CD14-positive monocyte (primary cell): ENCODE data around the gene LSG1. TPM values are rescaled to one million over a fixed set of nuclear protein-coding genes. Genes with fewer than 3 reads are reported as not detected.

Experiments
- DNase-seq, 3 donors: peaks; one replicate each; pipeline ENCODE4 v3.0.0-alpha.2; 2011 to 2022
- H2AFZ ChIP-seq: 2 replicates; pipeline ENCODE4 v1.6.0; 2012; ENCODE audit warnings: mild to moderate bottlenecking, low read depth, low read length, inconsistent platforms; ENCODE audit not compliant: insufficient read depth, poor library complexity, severe bottlenecking
- H3K27ac ChIP-seq, 2 donors: 1 replicate in 1 of 2; 2 replicates in 1 of 2; pipeline ENCODE4 v1.5.1; 2012 to 2013; ENCODE audit warnings: low read length in 2 of 2, control low read depth in 1 of 2, inconsistent platforms in 1 of 2, low read depth in 1 of 2, mild to moderate bottlenecking in 1 of 2
- H3K27me3 ChIP-seq, 2 donors: one replicate each; pipeline versions ENCODE4 v1.6.0 to v1.6.1; 2011 to 2013; ENCODE audit warnings: low read length in 2 of 2; ENCODE audit not compliant: control insufficient read depth in 2 of 2, insufficient read depth in 2 of 2
- H3K36me3 ChIP-seq, 2 donors: replicated peaks in 1 of 2; 1 replicate in 1 of 2; 2 replicates in 1 of 2; pipeline versions ENCODE4 v1.5.1 to v1.6.1; 2012 to 2013; ENCODE audit warnings: low read length in 2 of 2, control low read depth in 1 of 2, inconsistent platforms in 1 of 2, mild to moderate bottlenecking in 1 of 2; ENCODE audit not compliant: insufficient read depth in 2 of 2, control insufficient read depth in 1 of 2
- H3K4me1 ChIP-seq, 2 donors: 1 replicate in 1 of 2; 2 replicates in 1 of 2; pipeline versions ENCODE4 v1.5.1 to v1.6.1; 2012 to 2013; ENCODE audit warnings: low read length in 2 of 2, control low read depth in 1 of 2, inconsistent platforms in 1 of 2, mild to moderate bottlenecking in 1 of 2, moderate library complexity in 1 of 2; ENCODE audit not compliant: insufficient read depth in 2 of 2, control insufficient read depth in 1 of 2
- H3K4me2 ChIP-seq: replicated peaks from 2 replicates; pipeline ENCODE3; 2012; ENCODE audit warnings: low read length, moderate library complexity, mild to moderate bottlenecking; ENCODE audit not compliant: poor library complexity, severe bottlenecking; ENCODE audit errors: extremely low read depth
- H3K4me3 ChIP-seq, 3 experiments: fragments of 200-600 bp in 1 of 3; sonication (generic) in 1 of 3; replicated peaks in 1 of 3; 1 replicate in 2 of 3; 2 replicates in 1 of 3; pipeline ENCODE4 v1.5.1; 2011 to 2013; ENCODE audit warnings: low read length in 3 of 3, mild to moderate bottlenecking in 3 of 3, control low read depth in 2 of 3, low read depth in 2 of 3, inconsistent platforms in 1 of 3, moderate library complexity in 1 of 3
- H3K79me2 ChIP-seq: 2 replicates; pipeline ENCODE4 v1.6.0; 2012; ENCODE audit warnings: mild to moderate bottlenecking, control low read depth, inconsistent platforms, low read length, moderate library complexity; ENCODE audit not compliant: insufficient read depth
- H3K9ac ChIP-seq: 2 replicates; pipeline ENCODE4 v1.6.0; 2017; ENCODE audit warnings: low read length, mild to moderate bottlenecking; ENCODE audit not compliant: insufficient read depth, poor library complexity, severe bottlenecking
- H3K9me3 ChIP-seq, 2 donors: replicated peaks in 1 of 2; 1 replicate in 1 of 2; 2 replicates in 1 of 2; pipeline versions ENCODE4 v1.5.1 to v1.6.1; 2012 to 2013; ENCODE audit warnings: low read length in 2 of 2, control low read depth in 1 of 2; ENCODE audit not compliant: control insufficient read depth in 1 of 2, insufficient read depth in 1 of 2
- H4K20me1 ChIP-seq: 2 replicates; pipeline ENCODE4 v1.6.0; 2012; ENCODE audit warnings: mild to moderate bottlenecking, low read length, control low read depth, moderate library complexity; ENCODE audit not compliant: insufficient read depth
- H3K27ac Mint-ChIP-seq, 7 donors: one replicate each; pipeline ENCODE4 v1.8.0; 2020; ENCODE audit warnings: mild to moderate bottlenecking in 7 of 7, mixed read lengths in 7 of 7, moderate library complexity in 6 of 7, inconsistent platforms in 2 of 7
- H3K27me3 Mint-ChIP-seq, 3 donors: one replicate each; pipeline ENCODE4 v1.8.0; 2021 to 2022; ENCODE audit warnings: low read depth in 3 of 3, mild to moderate bottlenecking in 3 of 3, mixed read lengths in 3 of 3, moderate library complexity in 3 of 3, inconsistent platforms in 1 of 3
- H3K36me3 Mint-ChIP-seq, 2 donors: one replicate each; pipeline ENCODE4 v1.8.0; 2020; ENCODE audit warnings: mixed read lengths in 2 of 2, inconsistent platforms in 1 of 2, mild to moderate bottlenecking in 1 of 2
- H3K4me1 Mint-ChIP-seq: one replicate; pipeline ENCODE4 v1.8.0; 2020; ENCODE audit warnings: mild to moderate bottlenecking, mixed read lengths
- H3K4me3 Mint-ChIP-seq, 2 donors: one replicate each; pipeline ENCODE4 v1.8.0; 2020; ENCODE audit warnings: mild to moderate bottlenecking in 2 of 2, mixed read lengths in 2 of 2, moderate library complexity in 1 of 2
- H3K9me3 Mint-ChIP-seq, 7 donors: one replicate each; pipeline ENCODE4 v1.8.0; 2020 to 2022; ENCODE audit warnings: mixed read lengths in 7 of 7, mild to moderate bottlenecking in 6 of 7, moderate library complexity in 6 of 7, inconsistent platforms in 2 of 7
- CTCF ChIP-seq: fragments of 200-600 bp; IDR thresholded peaks from one replicate; pipeline ENCODE4 v1.8.0; 2022; ENCODE audit warnings: antibody characterized with exemption, mild to moderate bottlenecking
- WGBS: methylation state at CpG from one replicate; pipeline ENCODE4 v1.1.5; 2013; ENCODE audit warnings: missing lambda C conversion rate; ENCODE audit not compliant: insufficient coverage; 5-methylcytosine and 5-hydroxymethylcytosine counted together
- intact Hi-C, 2 donors: fragments of 100-400 bp; cut with micrococcal nuclease; formaldehyde crosslinking; loops; one replicate each; pipeline versions ENCODE4 v1.15.0 to v1.15.1; 2023
- polyA plus RNA-seq, 3 donors: library from polyadenylated mRNA; depleted of rRNA in 1 of 3; unstranded in 2 of 3; stranded (reverse) in 1 of 3; fragments of 300-500 nt in 2 of 3; fragments of >200 nt in 1 of 3; fragmentation: Illumina TruSeq in 2 of 3; gene quantifications; 1 replicate in 2 of 3; 2 replicates in 1 of 3; pipeline ENCODE4 v1.2.3, GENCODE V29; 2012 to 2021

Gene LSG1
- polyA plus RNA-seq, 3 donors = 6.7 to 30.9 (median 9.9) TPM

- no CpG with 5 or more reads among the region's 3 CpGs for WGBS
- H3K79me2 ChIP-seq = no peaks in the 10 kb centered on the region
- no peak overlapping the region for H3K27ac Mint-ChIP-seq
- DNase-seq = no peak
- intact Hi-C loops = no loop called here
- no peaks in the 10 kb centered on the region for H3K4me1 ChIP-seq
- H2AFZ ChIP-seq = no peak overlapping the region
- H4K20me1 ChIP-seq = no peaks in the 10 kb centered on the region
- TF ChIP-seq CTCF = no peak
- peaks cover 0 to 2% (median 0%) of the 10 kb centered on the region in 3 donors for H3K27me3 Mint-ChIP-seq
- H3K27me3 ChIP-seq = no peaks in the 10 kb centered on the region
- H3K36me3 ChIP-seq = peaks cover 91 to 96% of the 10 kb centered on the region in 2 donors
- H3K27ac ChIP-seq = no peak overlapping the region
- peaks cover 83 to 94% of the 10 kb centered on the region in 2 donors for H3K36me3 Mint-ChIP-seq
- no peak overlapping the region for H3K4me2 ChIP-seq
- H3K4me3 Mint-ChIP-seq = no peak overlapping the region
- H3K4me3 ChIP-seq = no peak overlapping the region
- no peaks in the 10 kb centered on the region for H3K9me3 ChIP-seq
- H3K9me3 Mint-ChIP-seq = peaks cover 0 to 2% (median 0%) of the 10 kb centered on the region in 7 donors
- H3K9ac ChIP-seq = no peak overlapping the region
- H3K4me1 Mint-ChIP-seq = no peaks in the 10 kb centered on the region
These were observed 24.2 kb downstream of the LSG1 start for GRCh38 chr3:194647747-194648146.

GRCh38 chr3:194642769-194643168 is 29.2 kb downstream of the LSG1 start:
- DNase-seq = no peak

More at GRCh38 chr3:194642769-194643168, 29.2 kb downstream of the LSG1 start:
- Histone ChIP-seq H3K4me2 (no peak overlapping the region), H3K79me2 (no peaks in the 10 kb centered on the region), H3K4me1 (no peaks in the 10 kb centered on the region), H3K9me3 (no peaks in the 10 kb centered on the region), H3K4me3 (no peak overlapping the region), H3K9ac (no peak overlapping the region), H4K20me1 (no peaks in the 10 kb centered on the region), H3K27ac (no peak overlapping the region), H2AFZ (no peak overlapping the region), H3K36me3 (peaks cover 78 to 85% of the 10 kb centered on the region in 2 donors), H3K27me3 (no peaks in the 10 kb centered on the region)
- Mint-ChIP-seq H3K9me3 (no peaks in the 10 kb centered on the region), H3K36me3 (peaks cover 69 to 77% of the 10 kb centered on the region in 2 donors), H3K27ac (no peak overlapping the region), H3K4me3 (no peak overlapping the region), H3K27me3 (no peaks in the 10 kb centered on the region), H3K4me1 (no peaks in the 10 kb centered on the region)
- no peak for TF ChIP-seq CTCF
- intact Hi-C loops = no loop called here
- WGBS = no CpG with 5 or more reads among the region's 2 CpGs
